Ovary (tissue), 1 donor: ENCODE data around the gene CHN2.

Experiments
- EP300 ChIP-seq: sonication (generic); formaldehyde crosslinking; IDR thresholded peaks from one replicate; pipeline ENCODE4 v1.6.1; 2017; ENCODE audit warnings: antibody characterized with exemption
- POLR2A ChIP-seq: fragments of 450-650 bp; IDR thresholded peaks from one replicate; pipeline ENCODE4 v1.6.1; 2017; ENCODE audit warnings: antibody characterized with exemption, mild to moderate bottlenecking, moderate library complexity

DNA sequence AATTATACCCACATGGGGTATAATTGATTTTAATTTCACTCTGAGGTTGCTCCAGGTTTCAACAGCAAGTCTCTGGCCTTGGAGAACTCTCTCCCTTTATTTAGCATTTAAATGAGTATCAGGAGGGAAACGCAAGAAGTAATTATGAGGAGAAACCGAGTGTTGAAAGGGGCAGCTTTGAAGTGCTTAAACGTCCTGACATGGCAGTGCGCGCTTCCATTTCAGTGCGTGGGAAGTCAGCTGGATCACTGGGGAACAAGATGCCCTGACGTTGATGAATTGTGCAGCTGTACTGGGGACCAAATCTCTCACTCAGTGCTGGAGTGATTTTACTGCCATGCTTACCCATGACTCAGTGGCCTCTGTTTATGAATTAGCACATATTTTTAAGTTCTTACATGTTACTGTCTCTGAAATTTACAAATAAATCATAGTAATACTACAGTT lies 263.0 kb downstream of the CHN2 start:
- no peak for TF ChIP-seq POLR2A
- no peak for TF ChIP-seq EP300
